CD4-positive, alpha-beta T cell treated with Interleukin-6 at 100 ng/mL for 8 hours (primary cell): Measurements from ENCODE around the gene CTDSPL.
A peak's percentile ranks its signal among the peaks of the same experiment; 100 is the strongest.
"Not testable (repeated sequence)": the region's sequence is repeated elsewhere in the genome, so short reads cannot be mapped to it uniquely, and the experiment has no call there.

ENCODE experiments used
- DNase-seq: peaks from one replicate; pipeline ENCODE4 v3.0.0-alpha.2; 2020; ENCODE audit warnings: mixed read lengths, low spot score

CTDSPL gene

GRCh38 chr3:38019658-38020341 lies 158.1 kb downstream of the CTDSPL start:
- no peak for DNase-seq

- no peak for DNase-seq
Measured at GRCh38 chr3:38020342-38020726, 158.7 kb downstream of the CTDSPL start.

GRCh38 chr3:38021196-38021595 lies 159.5 kb downstream of the CTDSPL start:
- no peak for DNase-seq

GRCh38 chr3:38022301-38022700 lies 160.6 kb downstream of the CTDSPL start:
- no peak for DNase-seq

- no peak for DNase-seq
Measured at GRCh38 chr3:38022896-38023709, 161.4 kb downstream of the CTDSPL start.

- DNase-seq, result no peak
Measured at GRCh38 chr3:38026856-38027255, 165.2 kb downstream of the CTDSPL start.

- DNase-seq, result no peak
Measured at GRCh38 chr3:38027466-38028465, 166.1 kb downstream of the CTDSPL start.

GRCh38 chr3:38028621-38029361 lies 167.1 kb downstream of the CTDSPL start:
- no peak for DNase-seq

GRCh38 chr3:38029400-38030125 lies 167.9 kb downstream of the CTDSPL start, which contains the start of gene PLCD1:
TSS of gene PLCD1 (minus strand) at chr3:38029642. CDS start at chr3:38029539, 103 bp downstream.
- DNase-seq, result peak; percentile 35

- no peak for DNase-seq
Measured at GRCh38 chr3:38030126-38031021, 168.7 kb downstream of the CTDSPL start.

GRCh38 chr3:38031022-38031994 lies 169.6 kb downstream of the CTDSPL start:
- DNase-seq, result peak; percentile 60

GRCh38 chr3:38032328-38032865 lies 170.7 kb downstream of the CTDSPL start:
- DNase-seq, result no peak

GRCh38 chr3:38033586-38033985 lies 171.9 kb downstream of the CTDSPL start:
- DNase-seq, result not testable (repeated sequence)
